Mesendoderm (in vitro differentiated cells): ENCODE measurements around the gene C2orf49.
"Not testable (repeated sequence)": the region's sequence is repeated elsewhere in the genome, so short reads cannot be mapped to it uniquely, and the experiment has no call there.

ENCODE experiments used
- DNase-seq: peaks from one replicate; pipeline ENCODE4 v3.0.0; 2013
- H2AK5ac ChIP-seq: 2 replicates; pipeline ENCODE4 v1.6.1; 2013; ENCODE audit warnings: low read length, inconsistent platforms
- H2BK120ac ChIP-seq: 2 replicates; pipeline ENCODE4 v1.6.1; 2013; ENCODE audit warnings: low read depth, mild to moderate bottlenecking, low read length, moderate library complexity, mixed read lengths
- H2BK15ac ChIP-seq: replicated peaks from 2 replicates; pipeline ENCODE4 v1.6.1; 2013; ENCODE audit warnings: low read depth, mild to moderate bottlenecking, moderate library complexity
- H2BK5ac ChIP-seq: 2 replicates; pipeline ENCODE4 v1.6.1; 2013; ENCODE audit warnings: low read length, inconsistent platforms
- H3K18ac ChIP-seq: 2 replicates; pipeline ENCODE4 v1.6.1; 2013; ENCODE audit warnings: mild to moderate bottlenecking, low read length, mixed read lengths
- H3K23ac ChIP-seq: one replicate; pipeline ENCODE4 v1.6.1; 2013; ENCODE audit warnings: low read length
- H3K27ac ChIP-seq: 2 replicates; pipeline ENCODE4 v1.5.1; 2013; ENCODE audit warnings: low read depth, mild to moderate bottlenecking, inconsistent platforms, low read length, moderate library complexity
- H3K27me3 ChIP-seq: 2 replicates; pipeline ENCODE4 v1.6.1; 2013; ENCODE audit warnings: low read length, control low read depth, mild to moderate bottlenecking, inconsistent platforms; ENCODE audit not compliant: insufficient read depth, poor library complexity
- H3K36me3 ChIP-seq: 2 replicates; pipeline ENCODE4 v1.6.1; 2013; ENCODE audit warnings: low read length, inconsistent platforms; ENCODE audit not compliant: control insufficient read depth, insufficient read depth
- H3K4ac ChIP-seq: one replicate; pipeline ENCODE4 v1.6.1; 2013; ENCODE audit warnings: low read depth, mild to moderate bottlenecking, low read length, moderate library complexity
- H3K4me1 ChIP-seq: 2 replicates; pipeline ENCODE4 v1.6.1; 2013; ENCODE audit warnings: low read depth, low read length, inconsistent platforms; ENCODE audit not compliant: control insufficient read depth
- H3K4me2 ChIP-seq: 2 replicates; pipeline ENCODE4 v1.6.1; 2013; ENCODE audit warnings: low read length
- H3K4me3 ChIP-seq: 2 replicates; pipeline ENCODE4 v1.5.1; 2013; ENCODE audit warnings: mild to moderate bottlenecking, low read length
- H3K56ac ChIP-seq: one replicate; pipeline ENCODE4 v1.6.1; 2013; ENCODE audit warnings: low read length
- H3K79me1 ChIP-seq: 2 replicates; pipeline ENCODE4 v1.6.1; 2013; ENCODE audit warnings: low read length, inconsistent platforms
- H3K79me2 ChIP-seq: 2 replicates; pipeline ENCODE4 v1.6.1; 2013; ENCODE audit warnings: mild to moderate bottlenecking, low read length; ENCODE audit not compliant: control insufficient read depth, insufficient read depth
- H3K9ac ChIP-seq: 2 replicates; pipeline ENCODE4 v1.6.1; 2013; ENCODE audit warnings: low read length, inconsistent platforms
- H4K5ac ChIP-seq: one replicate; pipeline ENCODE4 v1.6.1; 2013; ENCODE audit warnings: low read length
- H4K8ac ChIP-seq: one replicate; pipeline ENCODE4 v1.6.1; 2013; ENCODE audit warnings: low read depth, mild to moderate bottlenecking, control low read depth, low read length, moderate library complexity
- WGBS: extraction: QIAGEN DNeasy Blood & Tissue Kit; methylation state at CpG from one replicate; pipeline ENCODE4 v1.1.7; 2013; ENCODE audit warnings: low lambda C conversion rate, missing lambda C conversion rate; ENCODE audit not compliant: insufficient coverage; ENCODE audit errors: extremely low coverage; 5-methylcytosine and 5-hydroxymethylcytosine counted together

The C2orf49 gene

GRCh38 chr2:105324101-105324500, 13.2 kb upstream of the C2orf49 start:
- no peak overlapping the region for H2BK5ac ChIP-seq
- no peak overlapping the region for H3K18ac ChIP-seq
- no peak overlapping the region for H2BK120ac ChIP-seq
- no peak overlapping the region for H2BK15ac ChIP-seq
- no CpG with 5 or more reads among the region's 4 CpGs for WGBS
- H2AK5ac ChIP-seq = no peak overlapping the region
- H3K56ac ChIP-seq = no peak overlapping the region
- H3K27ac ChIP-seq = no peak overlapping the region
- DNase-seq = no peak
- H4K8ac ChIP-seq = no peak overlapping the region
- no peak overlapping the region for H3K4ac ChIP-seq
- no peak overlapping the region for H3K4me3 ChIP-seq
- H3K4me2 ChIP-seq = no peak overlapping the region
- peaks cover 15% of the 10 kb centered on the region for H3K79me2 ChIP-seq
- H3K9ac ChIP-seq = no peak overlapping the region
- H3K4me1 ChIP-seq = peaks cover 4% of the 10 kb centered on the region
- no peaks in the 10 kb centered on the region for H3K27me3 ChIP-seq
- H3K36me3 ChIP-seq = no peaks in the 10 kb centered on the region
- H4K5ac ChIP-seq = no peak overlapping the region
- peaks cover 12% of the 10 kb centered on the region for H3K79me1 ChIP-seq
- H3K23ac ChIP-seq = no peak overlapping the region

GRCh38 chr2:105324732-105325131, 12.6 kb upstream of the C2orf49 start:
- H3K4me2 ChIP-seq = no peak overlapping the region
- no peak overlapping the region for H2BK5ac ChIP-seq
- H4K5ac ChIP-seq = no peak overlapping the region
- H2AK5ac ChIP-seq = no peak overlapping the region
- H3K36me3 ChIP-seq = no peaks in the 10 kb centered on the region
- peaks cover 16% of the 10 kb centered on the region for H3K79me2 ChIP-seq
- no peak overlapping the region for H4K8ac ChIP-seq
- H3K23ac ChIP-seq = no peak overlapping the region
- WGBS = no CpG with 5 or more reads among the region's 4 CpGs
- H3K79me1 ChIP-seq = peaks cover 13% of the 10 kb centered on the region
- H3K18ac ChIP-seq = no peak overlapping the region
- H3K27me3 ChIP-seq = no peaks in the 10 kb centered on the region
- no peak overlapping the region for H3K9ac ChIP-seq
- no peak overlapping the region for H2BK120ac ChIP-seq
- H3K56ac ChIP-seq = no peak overlapping the region
- peaks cover 4% of the 10 kb centered on the region for H3K4me1 ChIP-seq
- no peak overlapping the region for H3K4me3 ChIP-seq
- no peak overlapping the region for H3K4ac ChIP-seq
- DNase-seq = peak; percentile 86
- H3K27ac ChIP-seq = peak overlapping the region; percentile 19
- H2BK15ac ChIP-seq = no peak overlapping the region

GRCh38 chr2:105325389-105325963, 11.9 kb upstream of the C2orf49 start:
- no CpG with 5 or more reads among the region's 3 CpGs for WGBS
- Histone ChIP-seq H3K56ac (no peak overlapping the region), H3K4me1 (peaks cover 4% of the 10 kb centered on the region), H4K8ac (no peak overlapping the region), H3K18ac (no peak overlapping the region), H3K79me2 (peaks cover 14% of the 10 kb centered on the region), H2BK5ac (no peak overlapping the region), H3K9ac (no peak overlapping the region), H3K4ac (no peak overlapping the region), H3K36me3 (no peaks in the 10 kb centered on the region), H3K27ac (no peak overlapping the region), H2AK5ac (no peak overlapping the region), H3K27me3 (no peaks in the 10 kb centered on the region), H4K5ac (no peak overlapping the region), H3K4me3 (no peak overlapping the region), H3K79me1 (peaks cover 13% of the 10 kb centered on the region), H3K4me2 (no peak overlapping the region), H2BK15ac (no peak overlapping the region), H3K23ac (no peak overlapping the region), H2BK120ac (no peak overlapping the region)
- DNase-seq = peak; percentile 60

- H2BK15ac ChIP-seq, H3K27ac ChIP-seq, H3K4me2 ChIP-seq, H2BK120ac ChIP-seq, H4K5ac ChIP-seq, H3K18ac ChIP-seq, H3K4me3 ChIP-seq, H3K36me3 ChIP-seq, H3K23ac ChIP-seq, H2BK5ac ChIP-seq, H3K56ac ChIP-seq, H3K4ac ChIP-seq, H3K4me1 ChIP-seq, H3K9ac ChIP-seq, H2AK5ac ChIP-seq, H3K27me3 ChIP-seq, DNase-seq, H4K8ac ChIP-seq: not testable (repeated sequence)
- H3K79me2 ChIP-seq = peaks cover 14% of the 10 kb centered on the region
- WGBS = no CpG with 5 or more reads among the region's 3 CpGs
- H3K79me1 ChIP-seq = peaks cover 13% of the 10 kb centered on the region
Measured at GRCh38 chr2:105327271-105327670, 10.1 kb upstream of the C2orf49 start.

GRCh38 chr2:105327690-105328089, 9.7 kb upstream of the C2orf49 start:
- no peak for DNase-seq
- Histone ChIP-seq H2AK5ac (no peak overlapping the region), H3K4me2 (no peak overlapping the region), H2BK15ac (no peak overlapping the region), H4K5ac (no peak overlapping the region), H3K4me3 (no peak overlapping the region), H3K18ac (no peak overlapping the region), H3K79me1 (peaks cover 13% of the 10 kb centered on the region), H3K27me3 (no peaks in the 10 kb centered on the region), H3K36me3 (no peaks in the 10 kb centered on the region), H3K23ac (no peak overlapping the region), H3K79me2 (peaks cover 14% of the 10 kb centered on the region), H3K9ac (no peak overlapping the region), H2BK5ac (no peak overlapping the region), H3K4me1 (peaks cover 4% of the 10 kb centered on the region), H3K56ac (no peak overlapping the region), H2BK120ac (no peak overlapping the region), H3K27ac (no peak overlapping the region), H4K8ac (no peak overlapping the region), H3K4ac (no peak overlapping the region)
- WGBS = no CpG with 5 or more reads among the region's 2 CpGs
